GM11168 (cell line): ENCODE data around the gene GNA12.

Source experiments
- in situ Hi-C: fragments of 300-500 bp; cut with MboI; formaldehyde crosslinking; loops from one replicate; pipeline ENCODE4 v1.12.0; 2022; ENCODE audit warnings: low sequenced_read_pairs; ENCODE audit not compliant: unreplicated experiment

Gene GNA12

GRCh38 chr7:2869981-2870380 lies 25.9 kb upstream of the GNA12 start:
- in situ Hi-C loops: loop anchor here (5.0 to 25.0 kb wide), 2 partner anchors 287 to 792 kb away; no protein-coding TSS in a partner anchor

GRCh38 chr7:2866601-2867000 lies 22.5 kb upstream of the GNA12 start:
- in situ Hi-C loops: loop anchor here (5.0 to 25.0 kb wide), 2 partner anchors 291 to 796 kb away; no protein-coding TSS in a partner anchor

- in situ Hi-C loops: loop anchor here (5.0 to 25.0 kb wide), 2 partner anchors 292 to 797 kb away; no protein-coding TSS in a partner anchor
Observed at GRCh38 chr7:2864999-2865670, 21.0 kb upstream of the GNA12 start.

GRCh38 chr7:2864204-2864985 lies 20.3 kb upstream of the GNA12 start:
- in situ Hi-C loops: loop anchor here (25.0 kb wide), 1 partner anchor 798 kb away; no protein-coding TSS in a partner anchor

DNA sequence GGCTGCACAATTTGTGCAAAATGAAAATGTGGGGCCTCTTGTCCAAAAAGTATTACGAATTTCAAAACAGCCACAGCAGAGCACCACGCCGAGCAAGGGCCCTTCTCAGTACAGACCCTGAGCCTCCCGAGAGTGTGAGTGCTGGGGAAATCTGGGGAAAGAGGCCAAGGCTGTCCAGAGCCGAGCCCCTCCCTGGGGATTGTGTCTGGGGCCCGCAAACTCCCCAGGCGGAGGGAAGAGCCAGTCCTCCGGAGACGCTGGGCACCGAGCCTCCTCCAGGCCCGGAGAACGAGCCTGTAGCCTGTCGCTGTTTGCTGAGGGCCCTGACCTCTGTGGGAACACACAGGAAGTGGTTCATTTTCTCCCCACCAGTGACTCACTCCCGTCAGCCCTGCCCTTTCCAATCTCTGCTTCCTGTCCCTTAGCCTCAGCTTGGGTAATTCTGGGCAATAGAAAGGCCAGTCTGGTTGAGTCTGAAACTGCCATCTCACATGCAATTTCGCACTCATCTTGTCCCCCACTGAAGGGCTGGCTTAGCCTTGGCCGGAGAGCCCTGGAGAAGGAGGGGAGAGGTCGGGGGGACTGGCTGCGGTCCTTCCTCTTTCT lies 19.5 kb upstream of the GNA12 start:
- in situ Hi-C loops: loop anchor here (25.0 kb wide), 1 partner anchor 799 kb away; no protein-coding TSS in a partner anchor

DNA sequence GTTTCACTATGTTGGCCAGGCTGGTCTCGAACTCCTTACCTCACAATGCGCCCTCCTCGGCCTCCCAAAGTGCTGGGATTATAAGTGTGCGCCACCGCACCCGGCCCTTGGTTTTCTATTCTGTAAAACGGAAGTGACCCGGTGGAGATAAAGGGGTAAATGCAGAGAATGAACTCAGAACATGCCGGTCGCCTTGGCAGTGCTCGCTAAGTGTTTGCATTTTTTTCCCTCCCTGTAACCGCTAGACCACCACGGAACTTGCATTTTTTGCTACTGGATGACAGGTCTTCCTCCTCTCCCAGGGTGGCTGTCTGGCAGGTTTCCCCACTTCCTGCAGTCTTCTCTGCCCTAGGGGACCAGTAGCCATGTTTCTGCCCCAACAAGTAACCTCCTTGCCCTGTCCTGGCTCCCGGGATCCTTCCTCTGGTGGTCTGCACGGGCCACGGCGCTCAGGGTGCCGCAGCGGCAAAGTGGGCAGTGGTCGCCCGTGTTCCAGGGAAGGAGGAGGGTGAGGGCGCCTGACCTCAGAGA lies 18.8 kb upstream of the GNA12 start:
- in situ Hi-C loops: loop anchor here (25.0 kb wide), 1 partner anchor 799 kb away; no protein-coding TSS in a partner anchor

DNA sequence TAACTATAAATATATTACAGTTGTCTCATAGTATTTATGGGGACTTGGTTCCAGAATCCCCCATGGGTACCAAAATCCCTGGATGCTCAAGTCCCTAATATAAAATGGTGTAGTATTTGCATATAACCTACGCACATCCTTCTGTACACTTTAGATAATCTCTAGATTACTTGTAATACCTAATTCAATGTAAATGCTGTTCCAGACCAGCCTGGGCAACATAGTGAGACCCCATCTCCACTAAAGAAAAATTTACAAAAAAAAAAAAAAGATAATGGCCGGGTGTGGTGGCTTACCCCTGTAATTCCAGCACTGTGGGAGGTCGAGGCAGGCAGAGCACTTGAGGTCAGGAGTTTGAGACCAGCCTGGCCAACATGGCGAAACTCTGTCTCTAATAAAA lies 17.4 kb upstream of the GNA12 start:
- in situ Hi-C loops: loop anchor here (25.0 kb wide), 1 partner anchor 801 kb away; no protein-coding TSS in a partner anchor

DNA sequence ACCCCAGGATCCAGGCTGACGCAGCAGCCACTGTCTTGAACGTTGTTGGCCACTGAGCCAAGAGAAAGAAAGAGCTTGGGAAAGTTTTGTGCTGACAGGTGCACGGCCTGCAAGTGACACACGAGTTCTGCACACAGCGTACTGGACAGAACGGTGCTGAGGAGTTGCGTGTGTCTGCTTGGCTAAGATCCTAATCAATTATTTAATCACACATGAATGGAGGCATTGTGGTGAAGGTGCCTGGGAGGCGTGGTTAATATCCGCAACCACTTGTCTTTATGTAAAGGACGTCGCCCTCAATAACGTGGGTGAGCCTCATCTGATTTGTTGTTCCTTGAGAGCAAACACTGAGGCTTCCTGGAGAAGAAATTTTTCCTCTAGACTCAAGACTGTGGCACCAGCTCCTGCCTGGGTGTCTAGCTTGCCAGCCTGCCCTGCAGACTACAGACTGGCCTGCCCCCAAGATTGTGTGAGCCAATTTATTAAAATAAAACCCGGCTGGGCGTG lies 16.6 kb upstream of the GNA12 start:
- in situ Hi-C loops: loop anchor here (25.0 kb wide), 1 partner anchor 802 kb away; no protein-coding TSS in a partner anchor

- in situ Hi-C loops: loop anchor here (25.0 kb wide), 1 partner anchor 802 kb away; no protein-coding TSS in a partner anchor
Observed at GRCh38 chr7:2859952-2860351, 15.8 kb upstream of the GNA12 start.

DNA sequence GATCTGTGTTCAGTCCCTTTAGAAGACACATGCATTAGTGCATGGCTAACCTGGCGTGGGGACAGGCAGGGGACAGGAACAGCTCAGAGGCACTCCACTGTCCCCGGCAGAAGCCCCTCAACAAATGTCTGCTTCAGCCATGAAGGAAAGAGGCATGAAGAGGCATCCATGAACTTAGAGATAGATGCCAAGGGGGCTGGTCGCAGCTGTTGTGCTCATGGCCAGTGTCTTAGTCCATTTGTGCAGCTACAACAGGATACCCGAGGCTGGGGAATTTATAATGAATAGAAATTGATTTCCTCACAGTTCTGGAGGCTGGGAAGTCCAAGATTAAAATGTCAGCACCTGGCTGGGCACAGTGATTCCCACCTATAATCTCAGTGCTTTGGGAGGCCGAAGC lies 14.5 kb upstream of the GNA12 start:
- in situ Hi-C loops: loop anchor here (25.0 kb wide), 1 partner anchor 804 kb away; no protein-coding TSS in a partner anchor

DNA sequence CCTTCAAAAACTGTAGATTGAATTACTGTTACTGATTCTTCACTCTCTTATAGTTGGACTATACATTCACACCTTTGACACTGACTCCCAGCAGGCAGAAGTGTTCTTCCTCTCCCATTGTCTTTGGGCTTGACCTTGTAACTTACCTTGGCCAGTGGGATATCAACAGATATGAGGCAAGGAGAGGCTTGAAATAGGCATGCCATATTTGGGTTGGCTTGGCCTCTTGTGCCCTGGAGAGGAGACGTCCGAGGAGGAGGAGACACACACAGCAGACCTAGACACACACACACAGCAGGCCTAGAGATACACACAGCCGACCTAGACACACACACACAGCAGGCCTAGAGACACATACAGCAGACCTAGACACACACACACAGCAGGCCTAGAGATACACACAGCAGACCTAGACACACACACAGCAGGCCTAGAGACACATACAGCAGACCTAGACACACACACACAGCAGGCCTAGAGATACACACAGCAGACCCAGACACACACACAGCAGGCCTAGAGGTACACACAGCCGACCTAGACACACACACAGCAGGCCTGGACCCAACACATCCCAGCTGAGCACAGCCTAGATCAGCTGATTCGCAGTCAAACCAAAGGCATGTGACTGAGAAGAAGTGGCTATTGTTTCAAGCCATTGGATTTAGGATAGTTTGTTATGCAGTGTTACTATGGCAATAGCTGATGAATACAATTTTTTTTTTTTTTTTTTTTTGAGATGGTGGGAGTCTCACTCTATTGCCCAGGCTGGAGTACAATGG lies 12.5 kb upstream of the GNA12 start:
- in situ Hi-C loops: loop anchor here (25.0 kb wide), 1 partner anchor 806 kb away; no protein-coding TSS in a partner anchor

DNA sequence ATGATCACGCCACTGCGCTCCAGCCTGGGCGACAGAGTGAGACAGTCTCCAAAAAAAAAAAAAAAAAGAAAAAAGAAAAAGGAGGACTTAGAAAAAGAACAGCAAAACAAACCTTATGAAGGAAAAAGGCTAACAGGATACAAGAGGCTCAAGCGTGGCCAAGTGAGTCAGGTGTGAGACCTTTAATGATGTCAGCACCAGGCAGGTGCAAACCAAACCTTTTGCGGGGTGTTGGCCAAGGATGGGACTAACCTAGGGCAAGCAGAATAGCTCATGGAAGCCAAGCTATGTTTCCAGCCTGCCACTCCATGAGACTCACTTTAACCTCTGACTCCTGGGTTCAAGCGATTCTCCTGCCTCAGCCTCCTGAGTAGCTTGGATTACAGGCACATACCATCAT lies 11.3 kb upstream of the GNA12 start:
- in situ Hi-C loops: loop anchor here (25.0 kb wide), 1 partner anchor 807 kb away; no protein-coding TSS in a partner anchor

DNA sequence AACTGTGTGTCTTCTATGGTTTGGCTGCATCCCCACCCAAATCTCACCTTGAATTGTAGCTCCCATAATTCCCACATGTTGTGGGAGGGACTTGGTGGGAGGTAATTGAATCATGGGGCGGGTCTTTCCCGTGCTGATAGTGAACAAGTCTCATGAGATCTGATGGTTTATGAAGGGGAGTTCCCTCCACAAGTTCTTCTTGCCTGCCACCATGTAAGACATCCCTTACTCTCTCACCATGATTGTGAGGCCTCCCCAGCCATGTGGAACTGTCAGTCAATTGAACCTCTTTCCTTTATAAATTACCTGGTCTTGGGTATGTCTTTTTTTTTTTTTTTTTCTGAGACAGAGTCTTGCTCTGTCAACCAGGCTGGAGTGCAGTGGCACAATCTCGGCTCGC lies 9.4 kb upstream of the GNA12 start:
- in situ Hi-C loops: loop anchor here (25.0 kb wide), 1 partner anchor 809 kb away; no protein-coding TSS in a partner anchor

DNA sequence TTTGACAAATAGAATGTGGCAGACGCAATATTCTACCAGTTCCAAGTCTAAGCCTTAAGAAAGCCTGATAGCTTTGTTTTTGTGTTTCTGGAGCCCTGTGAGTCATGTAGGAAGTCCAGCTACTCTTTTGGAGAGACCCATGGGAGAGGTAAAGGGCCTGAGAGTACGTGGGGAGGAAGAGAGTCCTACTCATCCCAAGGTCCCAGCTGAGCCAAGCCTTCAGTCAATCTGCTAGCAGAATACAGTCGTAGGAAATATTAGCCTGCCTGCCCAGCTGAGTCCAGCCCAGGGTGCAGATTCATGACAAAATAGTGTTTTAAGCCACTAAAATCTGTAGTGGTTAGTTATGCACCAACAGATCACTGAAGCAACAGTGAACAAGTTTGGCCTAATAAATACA lies 9.0 kb upstream of the GNA12 start:
- in situ Hi-C loops: loop anchor here (25.0 kb wide), 1 partner anchor 809 kb away; no protein-coding TSS in a partner anchor

- in situ Hi-C loops: loop anchor here (25.0 kb wide), 1 partner anchor 811 kb away; no protein-coding TSS in a partner anchor
Observed at GRCh38 chr7:2851497-2851896, 7.4 kb upstream of the GNA12 start.

DNA sequence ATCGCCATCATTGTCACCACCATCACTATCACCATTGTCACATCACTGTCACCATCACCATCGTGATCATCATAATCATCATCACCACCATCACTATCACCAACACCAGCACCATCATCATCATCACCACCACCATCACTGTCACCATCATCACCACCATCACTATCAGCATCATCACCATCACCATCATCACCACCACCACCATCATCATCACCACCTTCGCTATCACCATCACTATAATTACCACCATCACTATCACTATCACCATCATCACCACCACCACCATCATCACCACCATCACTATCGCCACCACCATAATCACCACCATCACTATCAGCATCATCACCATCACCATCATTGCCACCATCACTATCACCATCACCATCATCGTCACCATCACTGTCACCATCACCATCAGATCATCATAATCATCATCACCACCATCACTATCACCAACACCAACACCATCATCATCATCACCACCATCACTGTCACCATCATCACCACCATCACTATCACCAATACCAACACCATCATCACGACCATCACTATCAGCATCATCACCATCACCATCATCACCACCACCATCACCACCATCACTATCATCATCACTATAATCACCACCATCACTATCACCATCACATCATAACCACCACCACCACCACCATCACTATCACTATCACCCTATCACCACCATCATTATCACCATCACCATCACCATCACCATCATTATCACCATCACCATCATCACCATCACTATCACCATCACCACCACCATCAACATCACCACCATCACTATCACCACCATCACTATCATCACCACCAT lies 6.0 kb upstream of the GNA12 start:
- in situ Hi-C loops: loop anchor here (25.0 kb wide), 1 partner anchor 812 kb away; no protein-coding TSS in a partner anchor

- in situ Hi-C loops: no loop called here
Observed at GRCh38 chr7:2845034-2845592, 1.0 kb upstream of the GNA12 start.

DNA sequence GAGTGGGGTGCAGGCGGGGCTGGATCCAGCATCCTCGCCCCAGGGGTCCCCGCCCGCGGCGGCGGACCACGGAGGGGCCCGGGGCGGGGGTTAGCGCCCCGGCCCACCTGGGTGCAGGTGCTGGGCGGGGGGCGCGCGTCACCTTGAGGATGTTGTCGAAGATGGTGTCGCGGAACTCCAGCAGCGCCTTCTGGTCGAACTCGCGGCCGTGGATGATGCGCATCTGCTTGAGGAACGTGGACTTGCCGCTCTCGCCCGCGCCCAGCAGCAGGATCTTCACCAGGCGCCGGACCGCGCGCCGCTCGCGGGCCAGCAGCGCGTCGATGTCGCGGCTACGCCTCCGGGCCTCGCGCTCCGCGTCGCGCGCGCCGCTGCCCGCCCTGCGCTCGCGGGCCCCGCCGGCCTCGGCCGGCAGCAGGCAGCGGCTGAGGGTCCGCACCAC lies 376 bp downstream of the GNA12 start:
- in situ Hi-C loops: no loop called here
